GM12878 (cell line): ENCODE measurements around the gene JADE1. TPM values are rescaled to one million over a fixed set of nuclear protein-coding genes. Genes with fewer than 3 reads are reported as not detected.

Experiments
- ATAC-seq: fragments of 200-7000 bp; cut with Tn5 transposase; 3 replicates; pipeline ENCODE4 v1.9.1; 2020; ENCODE audit warnings: mild to moderate bottlenecking, moderate library complexity
- BruUV-seq: library from RNA; stranded (reverse); fragments of 400-500 nt; replicated peaks from 2 replicates; lab custom pipeline; 2021; lab: Mats Ljungman, UMichigan
- CTCF ChIA-PET: fragments of 300-600 bp; sonication (Branson Sonifier 250); formaldehyde crosslinking; extraction: SDS; loops from one replicate; lab custom pipeline; 2021; ENCODE audit warnings: inconsistent platforms; lab: Yijun Ruan, JAX
- POLR2A ChIA-PET: fragments of 350-600 bp; formaldehyde crosslinking; extraction: SDS; loops from one replicate; lab custom pipeline; 2021; ENCODE audit warnings: inconsistent platforms; lab: Charles Lee
- RAD21 ChIA-PET: fragments of 300-600 bp; sonication (Branson Sonifier 250); formaldehyde crosslinking; loops from one replicate; lab custom pipeline; 2023; ENCODE audit warnings: antibody characterized with exemption; ENCODE audit not compliant: unreplicated experiment; lab: Charles Lee
- SMC1A ChIA-PET: fragments of 300-600 bp; sonication (Branson Sonifier 250); formaldehyde crosslinking; loops from one replicate; lab custom pipeline; 2023; ENCODE audit not compliant: unreplicated experiment, uncharacterized antibody; lab: Charles Lee
- DNase-seq: peaks from one replicate; pipeline ENCODE4 v3.0.0-alpha.2; 2011; ENCODE audit warnings: low read depth, low spot score
- FAIRE-seq: peaks from 3 replicates; lab custom pipeline; 2011; peaks lifted over from hg19 to GRCh38; lab: Jason Lieb, UNC
- H2AFZ ChIP-seq: 2 replicates; pipeline ENCODE4 v1.6.0; 2011; ENCODE audit warnings: low read depth, low read length, control low read depth; ENCODE audit not compliant: control insufficient read depth
- H3K27ac ChIP-seq: 2 replicates; pipeline ENCODE4 v1.5.1; 2011; ENCODE audit warnings: control low read depth; ENCODE audit not compliant: control insufficient read depth, insufficient read depth
- H3K27me3 ChIP-seq, 2 experiments: replicated peaks in 1 of 2; 2 replicates each; pipeline versions ENCODE4 v1.6.0 to v1.6.1; 2011; ENCODE audit warnings: low read length in 1 of 2; ENCODE audit not compliant: control insufficient read depth in 2 of 2, insufficient read depth in 2 of 2
- H3K36me3 ChIP-seq, 2 experiments: 2 replicates each; pipeline ENCODE4 v1.5.1; 2011; ENCODE audit warnings: low read length in 1 of 2; ENCODE audit not compliant: control insufficient read depth in 2 of 2, insufficient read depth in 2 of 2
- H3K4me1 ChIP-seq: 2 replicates; pipeline ENCODE4 v1.6.1; 2011; ENCODE audit warnings: mild to moderate bottlenecking, low read length, moderate library complexity, mixed read lengths; ENCODE audit not compliant: control insufficient read depth, insufficient read depth
- H3K4me2 ChIP-seq: 2 replicates; pipeline ENCODE4 v1.6.0; 2011; ENCODE audit warnings: control low read depth; ENCODE audit not compliant: control insufficient read depth, insufficient read depth
- H3K4me3 ChIP-seq: fragments of 200-600 bp; sonication (generic); 2 replicates; pipeline ENCODE4 v1.5.1; 2016
- H3K79me2 ChIP-seq: 2 replicates; pipeline ENCODE4 v1.6.0; 2011; ENCODE audit warnings: low read length; ENCODE audit not compliant: control insufficient read depth, insufficient read depth
- H3K9ac ChIP-seq: 2 replicates; pipeline ENCODE4 v1.8.0; 2011; ENCODE audit warnings: low read length, control low read depth, mixed read lengths; ENCODE audit not compliant: control insufficient read depth, insufficient read depth
- H3K9me3 ChIP-seq: replicated peaks from 3 replicates; pipeline ENCODE4 v1.5.1; 2011; ENCODE audit warnings: mild to moderate bottlenecking, low read length; ENCODE audit not compliant: control insufficient read depth, insufficient read depth
- H4K20me1 ChIP-seq: 2 replicates; pipeline ENCODE4 v1.6.0; 2011; ENCODE audit not compliant: control insufficient read depth, insufficient read depth
- BACH1 ChIP-seq: fragments of 450-650 bp; IDR thresholded peaks from 2 replicates; pipeline ENCODE4 v1.6.1; 2017; ENCODE audit warnings: mild to moderate bottlenecking, borderline replicate concordance
- CHD1 ChIP-seq: IDR thresholded peaks from 2 replicates; pipeline ENCODE4 v1.6.1; 2012; ENCODE audit warnings: low read depth, low read length, improper control_type of control experiment
- CREB1 ChIP-seq: IDR thresholded peaks from 2 replicates; pipeline ENCODE4 v1.6.1; 2012; ENCODE audit warnings: low read depth, mild to moderate bottlenecking, inconsistent platforms
- NFXL1 ChIP-seq: fragments of 450-650 bp; IDR thresholded peaks from 2 replicates; pipeline ENCODE4 v1.6.1; 2017; ENCODE audit warnings: antibody characterized with exemption, mild to moderate bottlenecking, borderline replicate concordance
- SMAD1 ChIP-seq: fragments of 450-650 bp; IDR thresholded peaks from 2 replicates; pipeline ENCODE4 v1.6.1; 2018; ENCODE audit warnings: mild to moderate bottlenecking, low read depth; ENCODE audit not compliant: partially characterized antibody
- SMC3 ChIP-seq: IDR thresholded peaks from 2 replicates; pipeline ENCODE4 v1.6.1; 2011; ENCODE audit warnings: low read length, improper control_type of control experiment, borderline replicate concordance
- SREBF1 ChIP-seq: IDR thresholded peaks from 2 replicates; pipeline ENCODE4 v1.6.1; 2012; ENCODE audit warnings: mild to moderate bottlenecking, low read length
- SREBF2 ChIP-seq: IDR thresholded peaks from 2 replicates; pipeline ENCODE4 v1.6.1; 2012; ENCODE audit warnings: mild to moderate bottlenecking, low read length
- SUPT20H ChIP-seq: IDR thresholded peaks from 2 replicates; pipeline ENCODE4 v1.6.1; 2011; ENCODE audit warnings: low read depth, mild to moderate bottlenecking, low read length, moderate library complexity, borderline replicate concordance; ENCODE audit not compliant: control insufficient read depth
- ZNF24 ChIP-seq: fragments of 450-650 bp; IDR thresholded peaks from 2 replicates; pipeline ENCODE4 v1.6.1; 2017; ENCODE audit warnings: antibody characterized with exemption, mild to moderate bottlenecking
- ZZZ3 ChIP-seq: IDR thresholded peaks from 2 replicates; pipeline ENCODE4 v1.6.1; 2011; ENCODE audit warnings: low read depth; ENCODE audit not compliant: control insufficient read depth, insufficient read length
- in situ Hi-C: fragments of 300-500 bp; cut with MboI; formaldehyde crosslinking; loops from 9 replicates; pipeline ENCODE4 v1.14.3; 2018; ENCODE audit warnings: mixed read lengths
- intact Hi-C: fragments of 100-400 bp; cut with micrococcal nuclease; formaldehyde crosslinking; loops from one replicate; pipeline ENCODE4 v1.14.2; 2022; ENCODE audit not compliant: unreplicated experiment
- polyA plus RNA-seq, 11 experiments: library from polyadenylated mRNA; depleted of rRNA in 4 of 11; unstranded in 6 of 11; stranded (reverse) in 5 of 11; fragments of >200 nt; fragmentation: Nextera tagmentation in 4 of 11; fragmentation: Illumina TruSeq in 1 of 11; extraction: Ambion mirVana in 4 of 11; extraction: Trizol in 1 of 11; gene quantifications; 1 replicate in 1 of 11; 2 replicates in 10 of 11; pipeline versions ENCODE4 v1.2.1 to v1.2.3, GENCODE V29; 2011 to 2016; ENCODE audit warnings: inconsistent platforms in 2 of 11, missing spikeins in 2 of 11, low read depth in 1 of 11
- total RNA-seq, 4 experiments: library from RNA; depleted of rRNA in 3 of 4; stranded (reverse); fragments of >200 nt in 3 of 4; fragmentation: Illumina TruSeq in 1 of 4; extraction: Trizol in 1 of 4; gene quantifications; 2 replicates each; pipeline versions ENCODE4 v1.2.1 to v1.2.3, GENCODE V29; 2013 to 2021
- TF ChIP-seq, protein P1 (sequence below): fragments of 450-650 bp; IDR thresholded peaks from 2 replicates; pipeline ENCODE4 v1.6.1; 2016; ENCODE audit warnings: mild to moderate bottlenecking
- TF ChIP-seq, protein P2 (sequence below): IDR thresholded peaks from 2 replicates; pipeline ENCODE4 v1.6.1; 2011; ENCODE audit warnings: low read depth, low read length, improper control_type of control experiment, borderline replicate concordance

Gene JADE1
- total and polyA plus RNA-seq, 10 of the 15 experiments (the other 5 are each of a cell fraction or from before 2014, with no cell fraction given): 5.9 to 27.2 (median 15.8) TPM

DNA sequence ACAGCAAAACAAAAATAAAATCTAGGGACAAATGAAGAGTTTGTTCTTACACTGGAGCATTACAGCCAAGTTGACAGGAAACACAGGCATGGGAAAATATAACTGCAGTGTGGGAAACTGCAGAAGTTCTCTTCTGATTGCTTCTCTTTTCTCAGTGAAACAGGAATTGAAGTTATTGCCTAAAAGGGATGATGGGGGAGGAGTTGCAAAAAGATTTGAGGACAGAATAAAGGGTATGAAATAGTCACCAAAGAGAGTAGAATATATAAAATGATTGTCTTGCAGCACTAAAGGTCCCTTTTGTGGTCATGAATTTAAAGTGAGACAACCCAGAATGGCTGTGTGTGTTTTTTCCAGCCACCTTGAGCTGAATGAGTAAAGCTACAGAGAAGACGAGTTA is 103.7 kb downstream of the JADE1 start (continued):
- TF ChIP-seq SMAD1: no peak
- TF ChIP-seq BACH1: no peak
- TF ChIP-seq SREBF1: no peak
- TF ChIP-seq CREB1: no peak
- no peak for TF ChIP-seq ZZZ3
- TF ChIP-seq NFXL1: no peak
- TF ChIP-seq SUPT20H: no peak
- TF ChIP-seq, all 136 proteins: peak for 25

DNA sequence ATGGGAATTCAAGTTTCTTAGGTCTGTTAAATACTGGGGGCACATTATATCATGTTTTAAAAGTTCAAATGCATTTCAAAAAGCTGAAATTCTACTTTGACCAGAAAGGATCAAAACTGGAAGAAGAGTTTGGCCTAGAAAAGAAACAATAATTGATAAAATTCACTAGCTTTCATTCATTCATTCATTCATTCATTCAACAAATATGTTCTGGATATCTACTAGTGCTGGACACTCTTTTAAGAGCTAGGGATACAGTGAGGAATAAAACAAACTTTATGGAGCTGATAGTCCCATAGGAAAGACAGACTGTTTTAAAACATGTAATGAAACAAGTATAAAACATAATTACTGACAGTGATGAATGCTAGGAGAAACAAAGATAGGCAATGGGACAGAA is 106.0 kb downstream of the JADE1 start:
- Histone ChIP-seq H3K27me3 (no peaks in the 10 kb centered on the region), H3K9ac (no peak overlapping the region), H3K9me3 (no peaks in the 10 kb centered on the region; the same call in none of the 3 replicates), H3K4me2 (no peak overlapping the region), H2AFZ (no peak overlapping the region), H3K27ac (no peak overlapping the region), H3K79me2 (no peaks in the 10 kb centered on the region), H3K4me3 (no peak overlapping the region), H4K20me1 (no peaks in the 10 kb centered on the region), H3K36me3 (no peaks in the 10 kb centered on the region), H3K4me1 (peaks cover 35% of the 10 kb centered on the region)
- BruUV-seq: no TSS peak
- ChIA-PET CTCF (interaction anchor here (1.0 to 1.7 kb wide), 4 partner anchors 9 to 96 kb away, joined by 3 to 6 read pairs (median 4); no protein-coding TSS in a partner anchor), SMC1A (interaction anchor here (0.9 to 2.7 kb wide), 11 partner anchors 10 to 432 kb away, joined by 3 to 11 read pairs (median 3); partner anchors contain the start of gene C4orf33), RAD21 (interaction anchor here (0.6 to 5.1 kb wide), 3 partner anchors 35 to 362 kb away, joined by 3 to 25 read pairs (median 3); no protein-coding TSS in a partner anchor), POLR2A (interaction anchor here (1.3 to 2.3 kb wide), 3 partner anchors 104 to 180 kb away, joined by 3 to 7 read pairs (median 5); partner anchors contain the start of genes C4orf33 and SCLT1)
- in situ Hi-C loops (no loop called here), intact Hi-C loops (no loop called here)
- no peak for ATAC-seq
- DNase-seq: no peak
- no peak for FAIRE-seq
- no peak for TF ChIP-seq SMC3
- TF ChIP-seq SREBF2: no peak
- TF ChIP-seq, protein P1, sequence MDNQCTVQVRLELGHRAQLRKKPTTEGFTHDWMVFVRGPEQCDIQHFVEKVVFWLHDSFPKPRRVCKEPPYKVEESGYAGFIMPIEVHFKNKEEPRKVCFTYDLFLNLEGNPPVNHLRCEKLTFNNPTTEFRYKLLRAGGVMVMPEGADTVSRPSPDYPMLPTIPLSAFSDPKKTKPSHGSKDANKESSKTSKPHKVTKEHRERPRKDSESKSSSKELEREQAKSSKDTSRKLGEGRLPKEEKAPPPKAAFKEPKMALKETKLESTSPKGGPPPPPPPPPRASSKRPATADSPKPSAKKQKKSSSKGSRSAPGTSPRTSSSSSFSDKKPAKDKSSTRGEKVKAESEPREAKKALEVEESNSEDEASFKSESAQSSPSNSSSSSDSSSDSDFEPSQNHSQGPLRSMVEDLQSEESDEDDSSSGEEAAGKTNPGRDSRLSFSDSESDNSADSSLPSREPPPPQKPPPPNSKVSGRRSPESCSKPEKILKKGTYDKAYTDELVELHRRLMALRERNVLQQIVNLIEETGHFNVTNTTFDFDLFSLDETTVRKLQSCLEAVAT: no peak
- no peak for TF ChIP-seq SUPT20H
- TF ChIP-seq, protein P2, sequence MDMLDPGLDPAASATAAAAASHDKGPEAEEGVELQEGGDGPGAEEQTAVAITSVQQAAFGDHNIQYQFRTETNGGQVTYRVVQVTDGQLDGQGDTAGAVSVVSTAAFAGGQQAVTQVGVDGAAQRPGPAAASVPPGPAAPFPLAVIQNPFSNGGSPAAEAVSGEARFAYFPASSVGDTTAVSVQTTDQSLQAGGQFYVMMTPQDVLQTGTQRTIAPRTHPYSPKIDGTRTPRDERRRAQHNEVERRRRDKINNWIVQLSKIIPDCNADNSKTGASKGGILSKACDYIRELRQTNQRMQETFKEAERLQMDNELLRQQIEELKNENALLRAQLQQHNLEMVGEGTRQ: no peak
- TF ChIP-seq ZNF24: peak; percentile 93
- TF ChIP-seq CHD1: no peak
